Hepatocyte (in vitro differentiated cells): ENCODE data around the gene MRPS31.

ENCODE experiments used
- CTCF ChIP-seq: fragments of 200-600 bp; sonication (generic); IDR thresholded peaks from 2 replicates; pipeline ENCODE4 v1.5.1; 2016; ENCODE audit warnings: antibody characterized with exemption, mild to moderate bottlenecking; ENCODE audit not compliant: poor library complexity
- EZH2 ChIP-seq: fragments of 200-600 bp; sonication (generic); IDR thresholded peaks from 2 replicates; pipeline ENCODE4 v1.6.1; 2016; ENCODE audit warnings: antibody characterized with exemption, mild to moderate bottlenecking, borderline replicate concordance

- TF ChIP-seq CTCF, result no peak
- no peak for TF ChIP-seq EZH2
Observed at GRCh38 chr13:40803316-40803715, 32.3 kb upstream of the MRPS31 start.
